Calu3 (cell line): ENCODE measurements around the gene RCOR3. TPM values are rescaled to one million over a fixed set of nuclear protein-coding genes. Genes with fewer than 3 reads are reported as not detected.

Experiments
- BruUV-seq: library from RNA; stranded (reverse); fragments of 400-500 nt; replicated peaks from 2 replicates; lab custom pipeline; 2021; lab: Mats Ljungman, UMichigan
- CTCF ChIA-PET: fragments of 300-600 bp; sonication (Branson Sonifier 250); formaldehyde crosslinking; loops from one replicate; lab custom pipeline; 2022; ENCODE audit warnings: antibody characterized with exemption; lab: Charles Lee
- DNase-seq: peaks from one replicate; pipeline ENCODE4 v3.0.0; 2022
- H3K27ac Mint-ChIP-seq: one replicate; pipeline ENCODE4 v1.8.0; 2022; ENCODE audit warnings: mixed read lengths; ENCODE audit not compliant: unreplicated experiment
- H3K27me3 Mint-ChIP-seq: one replicate; pipeline ENCODE4 v1.8.0; 2022; ENCODE audit warnings: mixed read lengths; ENCODE audit not compliant: unreplicated experiment
- H3K36me3 Mint-ChIP-seq: one replicate; pipeline ENCODE4 v1.8.0; 2022; ENCODE audit warnings: mild to moderate bottlenecking, moderate library complexity, mixed read lengths; ENCODE audit not compliant: insufficient read depth, unreplicated experiment
- H3K4me1 Mint-ChIP-seq: one replicate; pipeline ENCODE4 v1.8.0; 2022; ENCODE audit warnings: mild to moderate bottlenecking, low read depth, mixed read lengths; ENCODE audit not compliant: unreplicated experiment
- H3K4me3 Mint-ChIP-seq: one replicate; pipeline ENCODE4 v1.8.0; 2022; ENCODE audit warnings: mild to moderate bottlenecking, low read depth, moderate library complexity, mixed read lengths; ENCODE audit not compliant: unreplicated experiment
- H3K9me3 Mint-ChIP-seq: one replicate; pipeline ENCODE4 v1.8.0; 2022; ENCODE audit warnings: low read depth, mixed read lengths; ENCODE audit not compliant: unreplicated experiment
- CTCF ChIP-seq: fragments of 200-600 bp; IDR thresholded peaks from one replicate; pipeline ENCODE4 v1.8.0; 2022; ENCODE audit warnings: antibody characterized with exemption; ENCODE audit not compliant: unreplicated experiment
- intact Hi-C: fragments of 100-400 bp; cut with micrococcal nuclease; formaldehyde crosslinking; loops from one replicate; pipeline ENCODE4 v1.10.0; 2022; ENCODE audit not compliant: unreplicated experiment
- total RNA-seq: library from RNA; stranded (reverse); gene quantifications from 2 replicates; pipeline ENCODE4 v1.2.3, GENCODE V29; 2022

RCOR3 gene
- total RNA-seq, 1 experiment from 2014 or later = 54.1 TPM

DNA sequence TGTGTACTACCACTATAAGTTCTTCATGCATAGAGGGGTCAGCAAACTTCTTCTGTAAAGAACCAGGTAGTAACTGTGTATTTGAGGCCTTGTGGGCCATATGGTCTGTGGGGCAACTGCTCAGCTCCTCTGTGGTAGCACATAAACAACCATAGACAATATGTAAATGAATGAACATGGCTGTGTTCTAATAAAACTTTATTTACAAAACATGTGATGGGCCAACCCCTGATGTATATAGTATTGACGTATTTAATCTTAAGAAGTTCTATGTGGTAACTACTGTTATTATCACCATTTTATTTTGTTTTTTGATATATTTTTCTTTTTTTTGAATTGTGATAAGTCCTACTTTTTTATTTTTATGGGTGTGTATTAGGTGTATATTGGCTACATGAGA, 82.8 kb downstream of the RCOR3 start:
- Mint-ChIP-seq H3K4me1 (peaks cover 8% of the 10 kb centered on the region), H3K9me3 (no peaks in the 10 kb centered on the region), H3K36me3 (no peaks in the 10 kb centered on the region), H3K4me3 (no peak overlapping the region), H3K27ac (no peak overlapping the region), H3K27me3 (no peaks in the 10 kb centered on the region)
- CTCF ChIA-PET = interaction anchor here (1.2 kb wide), 1 partner anchor 13 kb away, joined by 3 read pairs; no protein-coding TSS in a partner anchor
- intact Hi-C loops = no loop called here
- TF ChIP-seq CTCF = no peak
- DNase-seq = no peak
- BruUV-seq = no TSS peak

DNA sequence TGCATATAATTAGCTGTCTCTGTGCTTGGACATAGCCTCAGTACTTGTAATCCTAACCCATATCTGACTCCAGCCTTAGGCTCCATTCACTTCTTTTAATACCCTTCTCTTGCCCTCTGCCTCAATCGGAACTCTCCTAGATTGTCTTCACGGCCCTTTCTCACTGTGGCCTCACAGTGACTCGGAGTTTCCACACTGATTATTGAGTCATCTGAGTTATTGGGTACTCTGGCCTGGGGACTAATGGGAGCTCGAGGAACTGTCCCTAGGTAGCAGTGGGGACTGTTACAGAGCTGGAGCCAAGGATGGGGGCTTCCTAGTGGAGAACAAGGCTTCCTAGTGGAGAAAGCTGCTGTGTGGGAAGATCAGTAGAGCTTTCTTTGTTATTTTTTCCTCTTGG, 84.4 kb downstream of the RCOR3 start:
- Mint-ChIP-seq H3K4me3 (no peak overlapping the region), H3K4me1 (peaks cover 10% of the 10 kb centered on the region), H3K27me3 (no peaks in the 10 kb centered on the region), H3K9me3 (no peaks in the 10 kb centered on the region), H3K27ac (no peak overlapping the region), H3K36me3 (no peaks in the 10 kb centered on the region)
- TF ChIP-seq CTCF = no peak
- no TSS peak for BruUV-seq
- intact Hi-C loops = no loop called here
- CTCF ChIA-PET = no interaction called here
- DNase-seq = no peak

DNA sequence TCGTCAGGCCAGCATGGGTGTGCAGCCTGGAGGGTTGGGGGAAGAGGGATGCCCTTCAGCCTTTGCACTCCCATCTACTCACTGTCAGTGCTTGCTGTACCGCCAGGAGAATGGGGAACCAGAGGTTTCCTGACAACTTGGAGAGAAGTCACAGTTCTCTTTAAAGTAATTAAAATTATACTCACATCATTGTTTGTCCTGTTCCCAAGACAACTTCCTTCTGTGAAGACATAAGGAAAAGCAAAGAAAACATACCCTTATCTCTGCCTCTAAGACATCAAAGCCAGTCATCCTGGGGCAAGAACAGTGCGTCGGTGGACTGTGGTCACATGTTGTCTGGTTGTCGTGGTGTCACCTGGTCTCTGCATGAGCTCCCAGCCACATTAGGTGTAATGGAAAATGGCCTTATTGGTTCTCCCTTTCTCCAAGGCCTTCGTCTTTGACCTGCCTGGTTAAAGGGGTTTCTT, 85.0 kb downstream of the RCOR3 start:
- no peak for TF ChIP-seq CTCF
- Mint-ChIP-seq H3K27me3 (no peaks in the 10 kb centered on the region), H3K4me1 (peaks cover 16% of the 10 kb centered on the region), H3K4me3 (no peak overlapping the region), H3K36me3 (no peaks in the 10 kb centered on the region), H3K27ac (no peak overlapping the region), H3K9me3 (no peaks in the 10 kb centered on the region)
- no TSS peak for BruUV-seq
- intact Hi-C loops = no loop called here
- no peak for DNase-seq
- CTCF ChIA-PET = no interaction called here

GRCh38 chr1:211345719-211346118, 86.6 kb downstream of the RCOR3 start:
- Mint-ChIP-seq H3K27ac (no peak overlapping the region), H3K4me3 (no peak overlapping the region), H3K9me3 (no peaks in the 10 kb centered on the region), H3K4me1 (peaks cover 26% of the 10 kb centered on the region), H3K27me3 (no peaks in the 10 kb centered on the region), H3K36me3 (no peaks in the 10 kb centered on the region)
- CTCF ChIA-PET = no interaction called here
- intact Hi-C loops = no loop called here
- DNase-seq = no peak
- no peak for TF ChIP-seq CTCF
- no TSS peak for BruUV-seq
